Lower lobe of right lung (tissue), 2 donors: ENCODE data around the gene CIAO3. TPM values are rescaled to one million over a fixed set of nuclear protein-coding genes. Genes with fewer than 3 reads are reported as not detected.

ENCODE experiments used
- ATAC-seq, 2 donors: fragments of 200-7000 bp; cut with Tn5 transposase; one replicate each; pipeline ENCODE4 v1.9.1; 2020 to 2022; ENCODE audit warnings: mild to moderate bottlenecking in 2 of 2, moderate library complexity in 2 of 2
- DNase-seq: peaks from one replicate; pipeline ENCODE4 v3.0.0-alpha.2; 2020
- H3K27ac ChIP-seq: fragments of 200-600 bp; one replicate; pipeline ENCODE4 v1.8.0; 2022
- H3K27me3 ChIP-seq: fragments of 200-600 bp; one replicate; pipeline ENCODE4 v1.8.0; 2022; ENCODE audit warnings: low read depth
- H3K36me3 ChIP-seq: fragments of 200-600 bp; one replicate; pipeline ENCODE4 v1.8.0; 2022; ENCODE audit warnings: mild to moderate bottlenecking
- H3K4me1 ChIP-seq: fragments of 200-600 bp; one replicate; pipeline ENCODE4 v1.8.0; 2022
- H3K4me3 ChIP-seq: fragments of 200-600 bp; one replicate; pipeline ENCODE4 v1.8.0; 2022; ENCODE audit warnings: mild to moderate bottlenecking
- H3K9me3 ChIP-seq: fragments of 200-600 bp; one replicate; pipeline ENCODE4 v1.8.0; 2022
- intact Hi-C: fragments of 100-400 bp; cut with DNase I; formaldehyde crosslinking; loops from one replicate; pipeline ENCODE4 v1.11.0; 2022
- total RNA-seq: library from RNA; stranded (reverse); fragmentation: NEBNext Ultra II Directional; extraction: Animal tissue kit (Norgen Biotek cat#: 25700); gene quantifications from one replicate; pipeline ENCODE4 v1.2.1, GENCODE V29; 2021
- TF ChIP-seq, protein P1 (sequence below): fragments of 200-600 bp; IDR thresholded peaks from one replicate; pipeline ENCODE4 v1.8.0; 2022; ENCODE audit warnings: antibody characterized with exemption, mild to moderate bottlenecking
- donor health status: DM: no; HTN: yes; CAD: no; lungs with severe emphysema.

Gene CIAO3
- total RNA-seq, 1 donor from 2014 or later: 24.3 TPM

DNA sequence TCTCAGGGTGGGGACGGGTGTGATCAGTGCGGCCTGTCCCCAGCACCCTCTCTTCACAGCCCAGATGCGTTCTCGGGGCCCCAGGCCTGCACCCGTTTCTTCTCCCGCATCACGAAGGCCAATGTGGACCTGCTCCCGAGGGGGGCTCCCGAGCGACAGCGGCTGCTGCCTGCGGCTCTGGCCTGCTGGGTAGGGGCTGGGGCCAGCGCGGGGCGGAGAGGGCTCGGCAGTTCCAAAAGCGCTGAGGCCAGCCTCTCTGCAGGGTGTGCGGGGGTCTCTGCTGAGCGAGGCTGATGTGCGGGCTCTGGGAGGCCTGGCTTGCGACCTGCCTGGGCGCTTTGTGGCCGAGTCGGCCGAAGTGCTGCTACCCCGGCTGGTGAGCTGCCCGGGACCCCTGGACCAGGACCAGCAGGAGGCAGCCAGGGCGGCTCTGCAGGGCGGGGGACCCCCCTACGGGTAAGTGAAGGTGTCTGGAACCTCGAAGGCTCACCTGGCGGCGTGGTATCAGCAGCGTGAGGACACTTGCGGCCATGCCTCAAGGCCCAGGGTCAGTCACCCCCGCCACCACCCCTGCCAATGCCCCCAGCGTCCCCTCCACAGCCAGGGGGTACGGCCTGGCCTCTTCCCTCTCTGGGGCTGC lies 24.2 kb upstream of the CIAO3 start:
- intact Hi-C loops: no loop called here
- TF ChIP-seq, protein P1, sequence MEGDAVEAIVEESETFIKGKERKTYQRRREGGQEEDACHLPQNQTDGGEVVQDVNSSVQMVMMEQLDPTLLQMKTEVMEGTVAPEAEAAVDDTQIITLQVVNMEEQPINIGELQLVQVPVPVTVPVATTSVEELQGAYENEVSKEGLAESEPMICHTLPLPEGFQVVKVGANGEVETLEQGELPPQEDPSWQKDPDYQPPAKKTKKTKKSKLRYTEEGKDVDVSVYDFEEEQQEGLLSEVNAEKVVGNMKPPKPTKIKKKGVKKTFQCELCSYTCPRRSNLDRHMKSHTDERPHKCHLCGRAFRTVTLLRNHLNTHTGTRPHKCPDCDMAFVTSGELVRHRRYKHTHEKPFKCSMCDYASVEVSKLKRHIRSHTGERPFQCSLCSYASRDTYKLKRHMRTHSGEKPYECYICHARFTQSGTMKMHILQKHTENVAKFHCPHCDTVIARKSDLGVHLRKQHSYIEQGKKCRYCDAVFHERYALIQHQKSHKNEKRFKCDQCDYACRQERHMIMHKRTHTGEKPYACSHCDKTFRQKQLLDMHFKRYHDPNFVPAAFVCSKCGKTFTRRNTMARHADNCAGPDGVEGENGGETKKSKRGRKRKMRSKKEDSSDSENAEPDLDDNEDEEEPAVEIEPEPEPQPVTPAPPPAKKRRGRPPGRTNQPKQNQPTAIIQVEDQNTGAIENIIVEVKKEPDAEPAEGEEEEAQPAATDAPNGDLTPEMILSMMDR: no peak
- ATAC-seq (no peak), DNase-seq (no peak)
- Histone ChIP-seq H3K27me3 (no peaks in the 10 kb centered on the region), H3K36me3 (no peaks in the 10 kb centered on the region), H3K9me3 (no peaks in the 10 kb centered on the region), H3K4me3 (no peak overlapping the region), H3K27ac (no peak overlapping the region), H3K4me1 (peaks cover 6% of the 10 kb centered on the region)

- H3K27me3 ChIP-seq: no peaks in the 10 kb centered on the region
- intact Hi-C loops: no loop called here
These were observed 23.5 kb upstream of the CIAO3 start for GRCh38 chr16:764184-764750.

GRCh38 chr16:763369-764183 lies 22.8 kb upstream of the CIAO3 start:
- Histone ChIP-seq H3K9me3 (no peaks in the 10 kb centered on the region), H3K4me1 (peaks cover 8% of the 10 kb centered on the region), H3K27ac (no peak overlapping the region), H3K36me3 (no peaks in the 10 kb centered on the region), H3K27me3 (no peaks in the 10 kb centered on the region), H3K4me3 (no peak overlapping the region)
- TF ChIP-seq, protein P1: no peak
- intact Hi-C loops: no loop called here
- DNase-seq (no peak), ATAC-seq (no peak)

More at GRCh38 chr16:764184-764750, 23.5 kb upstream of the CIAO3 start:
- no peak overlapping the region for H3K4me3 ChIP-seq
- H3K9me3 ChIP-seq: no peaks in the 10 kb centered on the region
- DNase-seq (no peak), ATAC-seq (no peak)
- H3K27ac ChIP-seq: no peak overlapping the region
- TF ChIP-seq, protein P1: no peak
- H3K36me3 ChIP-seq: no peaks in the 10 kb centered on the region
- H3K4me1 ChIP-seq: peaks cover 8% of the 10 kb centered on the region

GRCh38 chr16:762595-763268 lies 21.9 kb upstream of the CIAO3 start:
- no peak overlapping the region for H3K27ac ChIP-seq
- no peaks in the 10 kb centered on the region for H3K27me3 ChIP-seq
- TF ChIP-seq, protein P1: no peak
- no peak for DNase-seq
- H3K4me1 ChIP-seq: peaks cover 8% of the 10 kb centered on the region
- intact Hi-C loops: no loop called here
- no peak for ATAC-seq
- H3K4me3 ChIP-seq: no peak overlapping the region
- no peaks in the 10 kb centered on the region for H3K9me3 ChIP-seq
- H3K36me3 ChIP-seq: no peaks in the 10 kb centered on the region
